ENCODE results near the gene GMPR. TPM values are rescaled to one million over a fixed set of nuclear protein-coding genes. Genes with fewer than 3 reads are reported as not detected.

The GMPR gene
- total RNA-seq, 1 donor = 4.7 TPM

GRCh38 chr6:16333580-16333979, 95.2 kb downstream of the GMPR start:
- TF ChIP-seq, protein P1, sequence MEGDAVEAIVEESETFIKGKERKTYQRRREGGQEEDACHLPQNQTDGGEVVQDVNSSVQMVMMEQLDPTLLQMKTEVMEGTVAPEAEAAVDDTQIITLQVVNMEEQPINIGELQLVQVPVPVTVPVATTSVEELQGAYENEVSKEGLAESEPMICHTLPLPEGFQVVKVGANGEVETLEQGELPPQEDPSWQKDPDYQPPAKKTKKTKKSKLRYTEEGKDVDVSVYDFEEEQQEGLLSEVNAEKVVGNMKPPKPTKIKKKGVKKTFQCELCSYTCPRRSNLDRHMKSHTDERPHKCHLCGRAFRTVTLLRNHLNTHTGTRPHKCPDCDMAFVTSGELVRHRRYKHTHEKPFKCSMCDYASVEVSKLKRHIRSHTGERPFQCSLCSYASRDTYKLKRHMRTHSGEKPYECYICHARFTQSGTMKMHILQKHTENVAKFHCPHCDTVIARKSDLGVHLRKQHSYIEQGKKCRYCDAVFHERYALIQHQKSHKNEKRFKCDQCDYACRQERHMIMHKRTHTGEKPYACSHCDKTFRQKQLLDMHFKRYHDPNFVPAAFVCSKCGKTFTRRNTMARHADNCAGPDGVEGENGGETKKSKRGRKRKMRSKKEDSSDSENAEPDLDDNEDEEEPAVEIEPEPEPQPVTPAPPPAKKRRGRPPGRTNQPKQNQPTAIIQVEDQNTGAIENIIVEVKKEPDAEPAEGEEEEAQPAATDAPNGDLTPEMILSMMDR (IDR thresholded peaks at IDR 0.05; ENCODE audit: insufficient read depth, low read depth, low read length) = no peak
- DNase-seq (ENCODE audit: low read depth) = peak; percentile 70
- no peak overlapping the region for H3K4me3 ChIP-seq (ENCODE audit: low read depth, low read length)

GRCh38 chr6:16334671-16335070, 96.3 kb downstream of the GMPR start:
- DNase-seq (ENCODE audit: low read depth) = peak; percentile 98
- H3K4me3 ChIP-seq (ENCODE audit: low read depth, low read length) = no peak overlapping the region
- TF ChIP-seq, protein P1 (IDR thresholded peaks at IDR 0.05; ENCODE audit: insufficient read depth, low read depth, low read length) = no peak

- TF ChIP-seq, protein P1 (IDR thresholded peaks at IDR 0.05; ENCODE audit: insufficient read depth, low read depth, low read length) = no peak
- no peak overlapping the region for H3K4me3 ChIP-seq (ENCODE audit: low read depth, low read length)
- DNase-seq (ENCODE audit: low read depth) = no peak
Measured at GRCh38 chr6:16335176-16335575, 96.8 kb downstream of the GMPR start.

DNA sequence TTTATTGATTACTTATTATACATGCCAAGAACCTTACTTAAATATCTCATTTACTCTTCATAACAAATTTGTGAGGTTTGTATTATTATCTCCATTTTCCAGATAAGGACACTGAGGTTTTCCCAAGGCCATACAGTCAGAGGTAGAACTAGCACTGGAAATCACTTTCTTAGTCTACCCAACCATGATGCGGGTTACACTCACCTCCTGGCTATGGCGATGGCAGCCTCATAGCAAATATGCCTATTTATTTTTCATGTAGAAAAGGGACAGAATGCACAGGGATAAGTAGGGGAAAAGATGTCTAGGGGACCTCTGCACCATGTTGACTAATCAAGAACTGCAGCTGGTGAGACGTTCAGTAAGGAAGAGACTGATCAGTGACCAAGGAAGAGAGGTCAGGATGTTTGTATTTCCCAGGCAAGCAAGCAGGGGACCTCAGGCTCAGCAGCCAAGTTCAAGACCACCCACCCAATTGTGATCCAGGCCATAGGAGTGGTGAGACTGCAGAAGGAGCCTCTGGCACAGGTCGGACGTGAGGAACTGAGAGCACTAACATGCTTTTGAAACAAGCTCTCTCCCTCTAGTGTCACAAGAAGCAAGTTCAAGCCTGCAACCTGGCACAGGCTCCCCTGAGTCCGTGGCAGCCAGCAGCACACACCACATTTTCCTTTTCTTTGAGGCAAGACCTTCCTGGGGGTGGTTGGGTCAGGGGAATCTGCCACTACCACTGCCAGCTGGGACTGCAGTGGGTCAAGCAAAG, 97.8 kb downstream of the GMPR start:
- TF ChIP-seq, protein P1 (IDR thresholded peaks at IDR 0.05; ENCODE audit: insufficient read depth, low read depth, low read length) = no peak
- no peak overlapping the region for H3K4me3 ChIP-seq (ENCODE audit: low read depth, low read length)
- no peak for DNase-seq (ENCODE audit: low read depth)

DNA sequence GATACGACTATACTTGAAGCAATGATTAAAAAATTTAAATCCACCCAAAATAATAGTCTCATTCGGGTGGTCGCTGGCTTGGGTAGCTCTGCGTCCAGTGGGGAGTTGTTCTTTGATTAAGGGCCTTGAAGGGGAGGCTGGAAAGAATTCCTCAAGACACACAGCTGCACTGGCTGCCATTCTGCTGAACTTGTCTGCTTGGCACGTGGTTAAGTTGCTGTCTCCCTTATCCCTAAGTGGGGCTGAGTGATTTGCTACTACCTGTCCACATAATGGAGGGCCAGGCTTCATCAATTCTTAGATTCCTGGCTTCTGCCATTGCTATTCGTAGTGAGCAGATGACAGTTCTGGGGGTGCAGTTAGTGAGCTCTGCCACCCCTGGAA, 98.5 kb downstream of the GMPR start:
- H3K4me3 ChIP-seq (ENCODE audit: low read depth, low read length) = no peak overlapping the region
- DNase-seq (ENCODE audit: low read depth) = no peak
- TF ChIP-seq, protein P1 (IDR thresholded peaks at IDR 0.05; ENCODE audit: insufficient read depth, low read depth, low read length) = no peak

DNA sequence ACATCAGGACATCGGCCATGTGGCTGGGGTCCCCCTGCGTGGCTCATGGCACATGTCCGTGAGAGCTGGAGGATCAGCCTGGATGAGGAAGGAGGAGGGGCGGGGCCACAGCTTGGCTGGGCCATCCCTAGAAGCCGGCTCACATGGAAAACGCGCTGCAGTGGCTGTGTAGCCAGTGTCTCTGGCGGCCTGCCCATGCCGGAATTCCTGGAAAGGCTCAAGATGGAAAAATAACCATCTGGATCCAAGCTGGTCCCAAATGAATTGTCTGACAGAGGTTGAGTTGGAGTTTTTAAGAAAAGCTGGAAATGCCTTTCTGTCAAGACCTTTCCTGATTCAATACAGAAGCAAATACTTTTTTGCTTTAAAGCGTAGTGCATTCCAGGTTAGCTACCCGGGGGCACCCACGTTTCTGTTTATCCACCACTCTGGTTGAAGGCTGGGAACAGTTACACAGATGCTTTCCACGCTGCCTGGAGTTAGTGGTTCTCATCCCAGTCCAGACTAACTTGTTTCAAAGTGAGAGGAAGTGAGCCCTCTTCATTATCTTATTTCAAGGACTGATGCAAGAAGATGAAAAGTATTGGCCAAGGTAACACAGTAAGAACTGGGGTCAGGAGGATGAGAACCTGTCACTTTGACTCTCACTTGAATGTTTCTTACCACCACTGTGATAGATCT, 99.0 kb downstream of the GMPR start:
- peak; percentile 99 for DNase-seq (ENCODE audit: low read depth)
- TF ChIP-seq, protein P1 (IDR thresholded peaks at IDR 0.05; ENCODE audit: insufficient read depth, low read depth, low read length) = no peak
- no peak overlapping the region for H3K4me3 ChIP-seq (ENCODE audit: low read depth, low read length)
